ENCODE results near the gene UQCRC2.
A peak's percentile ranks its signal among the peaks of the same experiment; 100 is the strongest.
"Not testable (repeated sequence)": the region's sequence is repeated elsewhere in the genome, so short reads cannot be mapped to it uniquely, and the experiment has no call there.

The UQCRC2 gene

GRCh38 chr16:21984062-21984461 lies 30.9 kb downstream of the UQCRC2 start:
- no peak for DNase-seq

DNA sequence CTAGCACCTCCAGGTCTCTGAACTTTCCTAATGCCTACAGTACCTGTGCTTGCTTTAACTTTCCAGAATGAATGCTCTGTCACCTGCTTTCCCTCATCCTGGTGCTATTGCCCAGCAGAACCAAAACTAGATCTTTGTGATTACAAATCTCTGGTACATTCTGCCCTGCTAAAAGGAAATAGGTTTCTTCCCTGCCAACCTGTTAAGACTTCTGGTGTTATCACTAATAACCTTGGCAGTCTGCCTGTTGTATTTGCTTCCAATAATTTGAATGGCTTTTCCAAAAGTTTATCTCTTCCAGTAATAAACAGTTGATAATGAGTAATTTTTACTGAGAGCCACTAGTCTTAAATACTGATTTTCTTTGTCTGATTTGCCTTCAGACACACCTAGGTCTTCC lies 32.4 kb downstream of the UQCRC2 start:
- DNase-seq, result no peak

DNA sequence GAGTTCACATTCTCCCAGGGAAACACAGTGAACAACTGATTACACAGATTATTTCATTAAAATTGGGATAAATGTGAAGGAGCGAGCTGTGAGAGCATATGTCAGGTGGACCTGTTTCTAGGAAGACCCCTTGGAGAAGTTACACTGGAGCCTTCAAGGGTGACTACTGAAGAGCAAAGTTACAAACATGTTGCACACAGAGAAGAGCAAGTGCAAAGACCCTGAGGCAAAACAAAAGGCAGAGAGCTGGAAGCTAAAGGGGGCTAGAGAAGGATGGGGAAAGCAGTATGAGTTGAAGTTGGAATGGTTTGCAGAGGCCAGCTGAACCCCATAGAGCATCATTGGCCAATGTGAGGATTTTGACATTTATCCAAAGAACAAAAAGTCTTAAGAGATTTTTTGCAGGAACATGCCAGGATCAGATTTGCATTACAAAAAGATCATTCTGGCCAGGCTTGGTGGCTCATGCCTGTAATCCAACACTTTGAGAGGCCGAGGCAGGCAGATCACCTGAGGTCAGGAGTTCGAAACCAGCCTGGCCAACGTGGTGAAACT lies 33.6 kb downstream of the UQCRC2 start:
- DNase-seq, result no peak

- DNase-seq, result no peak
Measured at GRCh38 chr16:21987498-21987897, 34.3 kb downstream of the UQCRC2 start.

- DNase-seq, result no peak
Measured at GRCh38 chr16:21989133-21989532, 36.0 kb downstream of the UQCRC2 start.

DNA sequence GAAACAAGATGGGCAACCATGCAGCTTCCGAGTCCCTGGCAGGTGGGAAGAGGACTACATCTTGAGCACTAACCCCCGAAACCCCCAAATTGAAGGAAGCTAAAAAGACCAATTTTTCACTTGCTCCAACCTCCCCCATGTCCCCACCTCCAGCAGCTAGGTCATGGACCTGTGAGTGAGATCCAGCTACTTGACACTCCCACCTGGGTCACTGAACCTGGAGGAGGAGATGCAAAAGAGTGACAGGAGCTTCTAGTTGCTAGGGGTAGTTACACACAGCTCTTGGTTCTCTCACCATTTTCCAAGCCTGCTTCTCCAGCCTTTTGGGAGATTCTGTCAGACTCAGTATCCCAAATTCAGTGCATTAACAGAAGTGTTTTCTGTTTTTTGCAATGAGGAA lies 36.6 kb downstream of the UQCRC2 start:
- DNase-seq, result no peak

GRCh38 chr16:21990381-21990944 lies 37.3 kb downstream of the UQCRC2 start:
- no peak for DNase-seq

- DNase-seq, result no peak
Measured at GRCh38 chr16:21991621-21992020, 38.5 kb downstream of the UQCRC2 start.

DNA sequence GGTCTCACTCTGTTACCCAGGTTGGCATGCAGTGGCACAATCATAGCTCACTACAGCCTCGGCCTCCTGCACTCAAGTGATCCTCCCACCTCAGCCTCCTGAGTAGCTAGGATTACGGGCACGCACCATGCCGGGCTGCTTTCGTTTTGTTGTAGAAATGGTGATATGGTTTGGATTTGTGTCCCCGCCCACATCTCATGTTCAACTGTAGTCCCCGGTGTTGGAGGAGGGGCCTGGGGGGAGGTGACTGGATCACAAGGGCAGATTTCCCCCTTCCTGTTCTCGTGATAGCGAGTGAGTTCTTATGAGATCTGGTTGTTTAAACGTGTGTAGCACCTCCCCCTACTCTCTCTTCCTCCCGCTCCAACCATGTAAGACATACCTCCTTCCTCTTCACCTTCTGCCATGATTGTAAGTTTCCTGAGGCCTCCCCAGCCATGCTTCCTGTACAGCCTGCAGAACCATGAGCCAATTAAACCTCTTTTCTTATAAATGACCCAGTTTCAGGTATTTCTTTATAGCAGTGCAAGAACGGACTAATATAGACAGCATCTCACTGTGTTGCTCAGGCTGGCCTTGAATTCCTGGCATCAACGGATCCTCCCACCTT lies 41.8 kb downstream of the UQCRC2 start:
- no peak for DNase-seq

- DNase-seq, result no peak
Measured at GRCh38 chr16:21996923-21997696, 43.9 kb downstream of the UQCRC2 start.

DNA sequence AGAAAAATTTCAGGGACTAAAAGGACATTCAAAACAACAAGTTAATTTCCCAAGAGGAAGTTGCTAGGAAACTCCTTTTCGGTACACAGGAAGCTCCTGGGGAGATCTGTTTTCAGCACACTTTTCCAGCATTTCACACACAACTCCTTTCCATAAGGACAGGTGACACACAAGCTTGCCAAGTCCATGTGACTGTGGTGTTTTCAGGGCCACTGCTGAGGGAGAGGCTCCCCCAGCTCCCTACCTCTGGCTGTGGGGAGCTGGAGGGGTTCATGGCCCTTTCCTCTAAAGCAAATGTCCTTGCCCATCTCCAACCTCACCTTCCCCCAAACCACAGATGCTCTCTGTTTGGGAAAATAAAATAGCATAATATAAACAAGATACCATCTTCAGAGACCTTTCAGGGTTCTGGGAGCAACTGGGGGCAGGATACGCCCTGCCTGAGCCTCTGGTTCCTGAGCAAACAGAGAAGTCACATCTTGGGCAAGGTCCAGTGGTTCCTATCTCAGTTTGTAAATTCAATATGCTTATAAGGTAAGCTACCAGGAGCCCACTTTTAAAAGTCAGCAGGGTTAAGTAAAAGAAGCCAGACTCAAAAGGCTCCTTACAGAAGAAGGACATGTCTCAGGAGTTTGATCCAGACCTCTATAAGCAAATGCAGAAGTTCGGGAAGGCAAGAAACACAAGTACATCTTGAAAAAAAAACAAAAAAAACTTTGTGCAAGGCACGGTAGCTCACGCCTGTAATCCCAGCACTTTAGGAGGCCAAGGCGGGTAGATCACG lies 44.7 kb downstream of the UQCRC2 start:
- no peak for DNase-seq

GRCh38 chr16:22001591-22001990 lies 48.4 kb downstream of the UQCRC2 start:
- DNase-seq, result no peak

- DNase-seq, result not testable (repeated sequence)
Measured at GRCh38 chr16:22002047-22002446, 48.9 kb downstream of the UQCRC2 start.

- no peak for DNase-seq
Measured at GRCh38 chr16:22003195-22003594, 50.0 kb downstream of the UQCRC2 start.

- DNase-seq, result no peak
Measured at GRCh38 chr16:22004341-22004740, 51.2 kb downstream of the UQCRC2 start.

DNA sequence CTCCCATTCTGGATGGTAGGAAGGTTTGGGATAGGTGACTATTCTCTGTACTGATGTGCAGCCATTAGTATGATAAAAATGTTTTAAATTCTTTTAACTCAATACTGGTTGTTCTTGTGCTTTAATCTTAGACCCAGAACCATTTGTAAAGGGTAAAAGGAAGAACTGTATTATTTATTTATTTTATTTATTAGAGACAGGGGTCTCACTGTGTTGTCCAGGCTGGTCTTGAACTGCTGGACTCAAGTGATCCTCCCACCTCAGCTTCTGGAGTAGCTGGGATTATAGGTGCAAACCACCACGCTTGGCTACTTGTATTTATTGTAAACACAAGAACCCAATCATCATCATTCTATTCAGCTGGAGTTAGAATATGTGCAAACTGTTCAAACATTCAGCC lies 52.6 kb downstream of the UQCRC2 start:
- DNase-seq, result no peak

DNA sequence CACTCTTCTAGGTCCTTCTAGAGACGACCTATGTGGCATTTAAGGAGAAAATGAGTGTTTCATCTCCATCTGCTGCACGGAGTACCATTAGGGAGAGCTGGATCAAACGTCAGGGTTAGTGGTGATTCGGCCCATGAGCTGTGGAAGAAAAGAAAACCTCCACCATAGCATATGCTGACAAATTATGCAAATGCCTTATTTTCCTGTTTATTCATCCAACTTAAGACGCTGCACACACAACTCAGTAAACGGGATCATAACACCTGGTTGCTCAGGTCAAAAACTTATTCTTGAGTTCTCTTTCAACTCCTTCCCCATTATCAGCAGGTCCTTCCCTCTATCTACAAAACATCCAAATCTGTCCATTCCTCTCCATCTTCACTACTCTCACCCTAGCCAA lies 53.5 kb downstream of the UQCRC2 start:
- no peak for DNase-seq

DNA sequence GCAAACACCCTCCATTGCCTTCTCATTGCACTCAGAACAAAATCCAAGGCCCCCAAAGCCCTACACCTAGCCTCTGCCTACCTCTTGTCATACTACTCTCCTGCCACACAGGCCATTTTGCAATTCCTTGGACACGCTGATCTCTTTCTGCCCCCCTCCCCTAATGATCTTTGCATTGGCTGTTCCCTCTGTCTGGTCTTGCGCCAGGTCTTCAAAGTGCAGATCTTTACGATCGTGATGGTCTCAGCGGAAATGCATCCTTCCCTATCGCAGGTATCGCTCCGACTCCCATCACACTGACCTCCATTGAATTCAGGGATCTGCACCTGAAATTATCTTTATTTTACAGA lies 54.0 kb downstream of the UQCRC2 start:
- DNase-seq, result no peak

GRCh38 chr16:22007509-22008214 lies 54.5 kb downstream of the UQCRC2 start, which contains the start of gene MOSMO:
Gene MOSMO (plus strand): TSS chr16:22008111. CDS start chr16:22008302, 191 bp downstream.
- peak; percentile 57 for DNase-seq

DNA sequence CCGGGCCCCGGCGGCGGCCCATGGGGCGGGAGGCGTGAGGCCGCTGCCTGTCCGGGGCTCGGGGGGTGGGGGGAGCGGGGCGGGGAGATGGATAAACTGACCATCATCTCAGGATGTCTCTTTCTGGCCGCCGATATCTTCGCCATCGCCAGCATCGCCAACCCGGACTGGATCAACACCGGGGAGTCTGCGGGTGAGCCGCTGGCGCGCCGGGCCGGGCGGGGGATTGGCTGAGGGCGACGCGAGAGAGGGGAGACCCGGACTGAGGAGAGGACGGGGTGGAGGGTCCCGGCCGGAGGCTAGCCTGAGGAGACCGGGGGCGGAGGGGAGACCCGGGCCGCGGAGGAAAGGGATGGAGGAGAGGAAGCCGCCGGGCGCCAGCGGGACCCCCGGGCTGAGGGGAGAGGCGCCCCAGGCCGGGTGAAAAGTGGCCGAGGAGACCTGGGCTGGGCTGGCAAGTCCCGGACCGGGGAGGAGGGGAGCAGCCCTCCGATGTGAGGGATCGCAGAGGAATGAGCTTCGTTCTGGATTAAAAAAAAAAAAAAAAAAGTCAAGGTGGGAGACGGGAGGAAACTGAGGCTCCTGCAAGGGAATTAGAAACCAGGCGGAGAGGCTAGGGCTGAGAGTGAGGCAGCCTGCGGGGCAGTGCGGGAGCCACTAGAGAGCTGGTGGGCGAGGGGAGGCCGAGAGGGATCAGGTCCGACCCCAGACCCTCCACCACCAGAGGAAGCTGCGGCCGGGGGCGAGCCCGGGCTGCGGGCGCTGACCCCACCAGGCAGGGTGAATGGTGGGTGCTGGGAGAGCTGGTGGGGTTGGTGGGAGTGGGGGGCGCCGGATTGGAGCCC lies 55.3 kb downstream of the UQCRC2 start:
- no peak for DNase-seq

DNA sequence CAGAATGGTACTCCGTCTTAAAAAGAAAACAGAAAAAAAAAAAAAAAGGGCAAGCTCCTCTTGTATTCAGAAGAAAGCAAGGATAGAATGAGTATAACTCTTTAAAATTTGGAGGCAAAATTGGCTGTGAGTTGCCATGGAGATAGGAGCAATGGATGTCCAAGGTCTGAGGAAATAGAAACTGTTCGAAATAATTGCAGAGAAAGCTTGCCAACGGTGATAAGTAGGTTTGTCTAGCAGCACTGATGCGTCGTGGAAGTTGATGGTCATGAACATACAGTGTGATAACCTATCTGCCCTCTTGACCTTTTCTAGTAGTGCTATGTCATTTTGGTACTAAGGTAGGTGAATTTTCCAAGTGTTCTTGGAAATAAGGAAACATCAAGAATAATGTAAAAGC lies 57.7 kb downstream of the UQCRC2 start:
- DNase-seq, result no peak

DNA sequence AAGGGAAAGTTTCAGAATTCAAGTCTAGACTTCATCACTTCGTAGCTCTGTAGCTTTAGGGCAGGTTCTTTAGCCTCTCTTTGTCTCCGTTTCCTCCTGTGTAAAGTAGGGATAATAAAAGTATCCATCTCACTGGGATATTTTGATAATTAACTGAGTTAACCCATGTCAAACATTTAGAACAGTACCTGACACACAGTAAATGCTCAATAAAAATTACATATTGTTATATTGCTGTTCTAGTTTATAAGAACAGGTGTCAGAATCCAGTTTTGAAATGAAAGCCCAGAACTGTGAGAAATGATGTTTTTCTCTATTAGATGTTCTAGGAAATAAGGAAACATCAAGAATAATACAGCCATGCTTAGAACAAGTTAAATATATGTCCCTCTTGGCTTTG lies 59.1 kb downstream of the UQCRC2 start:
- no peak for DNase-seq

Measured in activated T-cell treated with anti-CD3 and anti-CD28 coated beads for 4 hours (primary cell).